HTR-8/SVneo (cell line): ENCODE results near the gene STARD10.
A peak's percentile ranks its signal among the peaks of the same experiment; 100 is the strongest.

ENCODE experiments used
- DNase-seq: peaks from one replicate; pipeline ENCODE4 v3.0.0; 2011; ENCODE audit warnings: low spot score, mixed read lengths; ENCODE audit not compliant: insufficient read length
- FAIRE-seq: peaks from 2 replicates; lab custom pipeline; 2011; peaks lifted over from hg19 to GRCh38; lab: Jason Lieb, UNC

The STARD10 gene

DNA sequence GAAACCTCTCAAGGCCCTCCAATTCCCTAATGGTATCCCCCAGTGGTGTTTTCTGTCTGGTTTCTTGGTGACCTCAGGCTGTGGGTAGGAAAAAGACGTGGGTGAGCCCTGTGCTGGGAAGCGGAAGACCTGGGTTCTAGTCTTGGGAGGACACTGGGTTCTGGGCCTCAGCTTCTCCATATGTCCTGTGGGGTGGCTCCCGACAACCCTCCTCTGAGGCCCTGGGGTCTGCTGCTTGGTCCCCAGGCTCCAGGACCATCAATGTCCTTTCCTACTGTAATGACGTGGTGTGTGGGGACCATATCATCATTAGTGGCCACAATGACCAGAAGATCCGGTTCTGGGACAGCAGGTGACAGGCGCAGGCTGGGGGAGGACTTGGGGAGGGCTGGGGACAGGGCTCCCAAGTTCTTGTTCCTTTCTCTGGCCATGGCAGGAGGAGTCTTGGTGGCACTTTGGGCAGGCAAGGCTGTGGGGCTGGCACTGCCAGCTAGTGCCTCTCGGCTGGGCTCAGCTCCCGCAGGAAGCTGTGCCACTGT, 33.2 kb upstream of the STARD10 start:
- DNase-seq (no peak), FAIRE-seq (no peak)

GRCh38 chr11:72826191-72826941, 32.5 kb upstream of the STARD10 start:
- FAIRE-seq (no peak), DNase-seq (no peak)

- DNase-seq: no peak
- FAIRE-seq: no peak
These were observed 31.8 kb upstream of the STARD10 start for GRCh38 chr11:72825661-72826060.

- no peak for FAIRE-seq
- DNase-seq: no peak
These were observed 31.1 kb upstream of the STARD10 start for GRCh38 chr11:72824811-72825505.

DNA sequence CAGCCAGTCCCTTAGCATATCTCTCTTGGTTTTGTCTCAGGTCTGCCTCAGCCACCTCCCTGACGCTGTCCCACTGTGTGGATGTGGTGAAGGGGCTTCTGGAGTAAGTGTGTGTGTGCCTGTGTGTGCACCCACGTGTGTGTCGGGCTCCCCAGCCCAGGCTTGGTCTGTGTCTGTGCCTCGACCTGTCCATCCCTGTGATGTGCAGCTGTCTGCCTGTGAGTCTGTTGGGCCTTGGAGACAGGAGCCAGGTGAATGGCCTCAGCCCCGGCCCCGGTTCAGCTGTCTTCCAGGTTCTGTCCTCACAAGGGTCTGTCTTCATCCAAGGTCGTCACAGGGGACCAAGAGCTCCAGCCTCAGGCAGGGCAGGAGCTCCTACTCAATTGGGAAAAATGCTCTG, 30.2 kb upstream of the STARD10 start:
- FAIRE-seq: no peak
- DNase-seq: no peak

DNA sequence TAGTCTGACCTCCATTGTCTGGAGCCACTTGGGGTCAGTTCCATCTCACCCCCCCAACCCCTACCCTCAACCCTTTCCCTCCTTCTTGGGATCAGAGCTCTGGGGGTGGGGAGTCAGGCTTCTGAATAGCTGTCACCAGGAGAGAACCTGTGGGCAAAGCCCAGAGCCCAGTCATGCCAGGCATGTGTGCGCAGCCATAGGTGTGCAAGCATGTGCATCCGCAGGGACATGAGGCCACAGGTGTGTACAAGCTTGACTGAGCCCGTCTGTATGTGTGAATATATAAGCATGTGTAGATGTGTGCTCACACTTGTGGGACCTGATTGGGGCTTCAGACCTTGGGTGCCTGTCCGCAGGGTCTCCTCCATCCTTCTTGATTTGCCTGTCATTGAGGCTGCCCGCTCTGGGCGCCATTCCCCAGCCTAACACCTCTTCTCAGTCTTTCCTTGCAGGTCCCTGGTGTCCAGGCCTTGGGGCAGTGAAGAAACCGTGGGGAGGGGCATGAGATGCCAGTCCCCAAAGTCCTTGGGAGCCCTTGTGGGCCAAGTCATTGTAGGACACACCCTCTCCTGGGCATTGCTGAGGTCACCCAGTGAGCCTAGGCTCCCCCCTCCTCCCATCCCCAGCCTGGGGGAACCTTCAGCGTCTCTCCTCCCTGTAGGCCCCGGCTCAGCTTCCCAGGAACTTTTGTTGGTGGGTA, 29.4 kb upstream of the STARD10 start:
- FAIRE-seq: no peak
- no peak for DNase-seq

GRCh38 chr11:72821920-72822799, 28.3 kb upstream of the STARD10 start:
- FAIRE-seq (peak; percentile 60), DNase-seq (no peak)

GRCh38 chr11:72821221-72821919, 27.5 kb upstream of the STARD10 start:
- FAIRE-seq (no peak), DNase-seq (no peak)

GRCh38 chr11:72820439-72821139, 26.7 kb upstream of the STARD10 start:
- DNase-seq (no peak), FAIRE-seq (no peak)

DNA sequence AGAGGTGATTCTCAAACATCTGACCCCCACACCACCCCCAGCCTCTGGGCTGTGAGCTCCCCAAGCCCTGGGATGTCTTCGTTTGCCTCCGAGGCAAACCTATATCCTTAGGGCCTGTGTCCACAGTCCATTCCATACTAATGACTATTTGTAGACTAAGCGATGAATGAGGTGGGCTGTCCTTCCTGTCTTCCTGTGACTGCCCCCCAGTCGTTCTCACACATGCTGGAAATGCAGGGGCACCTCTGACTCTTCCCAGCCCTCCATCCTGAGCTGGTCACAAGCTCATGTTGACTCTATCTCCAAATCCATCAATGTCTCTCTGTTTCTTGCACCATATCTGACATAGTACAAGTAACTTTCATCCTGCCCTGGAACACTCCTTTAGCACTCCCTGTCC, 25.1 kb upstream of the STARD10 start:
- no peak for FAIRE-seq
- no peak for DNase-seq

- FAIRE-seq: no peak
These were observed 24.1 kb upstream of the STARD10 start for GRCh38 chr11:72817966-72818365.

DNA sequence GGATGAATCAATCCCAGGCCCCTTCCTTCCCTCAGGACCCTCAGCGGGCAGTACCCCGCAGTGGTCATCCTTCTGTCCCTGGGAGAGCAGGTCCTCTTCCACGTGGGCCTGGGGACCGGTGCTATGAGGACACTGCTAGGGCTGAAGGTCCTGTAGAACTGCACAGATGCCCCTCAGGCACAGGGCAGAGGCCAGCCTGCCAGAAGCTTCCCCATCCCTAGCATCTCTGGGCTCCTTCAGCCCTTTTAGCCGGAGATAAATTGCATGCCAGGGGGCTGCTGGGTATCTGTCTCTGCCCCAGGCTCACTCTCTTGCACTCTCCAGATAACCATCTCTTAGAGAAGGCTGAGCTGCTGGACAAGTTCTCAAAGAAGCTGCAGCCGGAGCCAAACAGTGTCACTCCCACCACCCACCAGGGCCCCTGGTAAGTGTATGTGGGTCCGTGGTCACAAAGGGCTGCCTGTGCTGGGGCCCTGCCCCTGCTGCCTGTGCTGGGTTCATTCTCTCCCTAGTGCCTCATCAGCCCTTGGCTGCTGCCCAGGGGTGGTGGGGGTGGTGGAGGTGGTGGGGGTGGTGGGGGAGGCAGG, 22.6 kb upstream of the STARD10 start:
- no peak for DNase-seq
- no peak for FAIRE-seq

More at GRCh38 chr11:72817966-72818365, 24.1 kb upstream of the STARD10 start:
- no peak for DNase-seq

DNA sequence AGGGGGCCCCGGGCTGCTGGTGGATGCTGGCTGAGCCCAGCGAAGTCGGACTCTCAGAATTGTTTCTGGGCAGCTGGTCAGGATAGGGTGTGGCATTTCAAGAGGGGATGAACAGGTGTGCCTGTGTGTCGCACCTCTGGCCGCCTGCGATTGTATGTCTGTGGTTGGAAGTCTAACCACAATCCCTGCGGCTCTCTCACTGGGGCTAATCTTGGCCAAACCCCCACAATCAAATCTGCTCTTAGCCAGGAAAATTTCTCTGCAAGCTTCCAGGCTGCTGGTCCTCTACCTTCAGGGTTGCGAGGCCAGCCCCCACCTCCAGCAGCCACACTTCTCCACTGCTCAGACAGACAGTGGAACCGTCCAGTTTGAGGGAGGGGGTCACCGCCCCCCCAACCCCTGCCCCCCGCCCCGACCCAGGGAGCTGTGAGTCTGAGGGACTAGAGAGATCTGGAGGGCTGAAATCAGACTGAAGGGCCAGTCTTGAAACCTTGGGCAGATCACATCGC, 21.3 kb upstream of the STARD10 start:
- no peak for DNase-seq

DNA sequence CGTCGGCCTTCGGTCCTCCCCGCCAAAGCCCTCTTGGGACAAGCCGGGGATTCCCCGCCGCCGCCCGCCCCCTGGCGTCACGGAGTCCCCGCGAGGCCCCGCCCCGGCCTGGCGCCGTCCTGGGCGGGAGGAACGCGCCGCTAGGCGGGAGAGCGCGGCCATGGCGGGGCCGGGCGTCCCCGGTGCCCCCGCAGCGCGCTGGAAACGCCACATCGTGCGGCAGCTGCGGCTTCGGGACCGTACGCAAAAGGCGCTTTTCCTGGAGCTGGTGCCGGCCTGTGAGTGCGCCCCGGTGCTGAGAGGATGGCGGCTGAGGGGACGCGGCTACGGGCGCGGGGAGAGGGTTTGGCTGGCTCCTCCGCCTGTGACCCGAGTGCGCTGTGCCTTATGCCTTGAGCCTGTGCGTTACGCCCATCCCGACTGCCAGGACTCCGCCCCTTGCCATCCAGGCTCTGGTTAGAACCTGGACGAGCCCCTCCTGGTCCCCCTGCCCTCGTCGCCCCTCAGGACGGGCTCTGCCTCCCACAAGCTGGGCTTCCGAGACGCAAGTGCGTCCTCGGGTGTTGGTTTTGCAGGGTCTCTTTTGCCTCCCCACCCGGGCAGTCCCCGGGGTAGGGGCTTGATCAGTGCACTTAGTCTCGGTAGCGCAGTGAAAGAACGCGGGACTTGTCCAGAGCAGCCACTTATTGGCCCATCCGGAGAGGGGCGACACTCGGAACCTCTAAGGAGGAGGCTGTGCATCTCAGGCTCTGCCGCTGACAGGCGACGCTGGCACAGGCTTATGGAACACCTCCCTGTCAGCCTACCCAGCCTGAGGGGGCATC, 20.7 kb upstream of the STARD10 start, which contains the start of gene ATG16L2:
Gene ATG16L2 (plus strand): TSS at position 126 of the 824 bp plus-strand sequence. CDS start 35 bp downstream, at position 161.
- FAIRE-seq: peak; percentile 86

More for the DNA sequence above, 21.3 kb upstream of the STARD10 start:
- FAIRE-seq: no peak

DNA sequence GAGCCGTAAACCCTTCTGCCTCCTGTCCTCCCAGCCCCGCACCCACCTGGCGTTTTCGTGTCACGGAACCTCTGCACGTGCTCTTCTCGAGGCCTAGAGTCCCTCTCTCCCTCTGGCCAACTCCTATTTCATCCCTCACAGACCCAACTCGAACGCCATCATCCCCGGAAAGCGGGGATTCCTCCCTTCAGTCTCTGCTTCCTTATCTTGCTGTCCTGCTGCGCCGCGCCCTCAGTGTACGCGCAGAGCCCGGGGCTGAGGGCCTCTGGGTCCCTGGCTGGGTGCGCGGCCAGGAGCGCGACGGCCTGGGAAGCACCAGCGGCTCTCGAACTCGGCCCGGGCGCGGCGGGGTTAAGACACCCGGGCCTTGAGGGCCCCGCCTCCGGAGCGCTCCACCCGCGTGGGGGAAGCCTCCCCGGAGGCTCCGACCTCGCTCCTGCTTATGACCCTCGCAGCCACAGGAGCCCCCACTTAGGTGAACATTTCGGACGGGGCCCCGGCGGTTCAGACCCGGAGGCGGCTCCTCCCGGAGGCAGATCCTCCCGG, 20.0 kb upstream of the STARD10 start:
- DNase-seq (peak; percentile 83), FAIRE-seq (no peak)

More for the DNA sequence above, 20.7 kb upstream of the STARD10 start, which contains the start of gene ATG16L2:
- peak; percentile 94 for DNase-seq

DNA sequence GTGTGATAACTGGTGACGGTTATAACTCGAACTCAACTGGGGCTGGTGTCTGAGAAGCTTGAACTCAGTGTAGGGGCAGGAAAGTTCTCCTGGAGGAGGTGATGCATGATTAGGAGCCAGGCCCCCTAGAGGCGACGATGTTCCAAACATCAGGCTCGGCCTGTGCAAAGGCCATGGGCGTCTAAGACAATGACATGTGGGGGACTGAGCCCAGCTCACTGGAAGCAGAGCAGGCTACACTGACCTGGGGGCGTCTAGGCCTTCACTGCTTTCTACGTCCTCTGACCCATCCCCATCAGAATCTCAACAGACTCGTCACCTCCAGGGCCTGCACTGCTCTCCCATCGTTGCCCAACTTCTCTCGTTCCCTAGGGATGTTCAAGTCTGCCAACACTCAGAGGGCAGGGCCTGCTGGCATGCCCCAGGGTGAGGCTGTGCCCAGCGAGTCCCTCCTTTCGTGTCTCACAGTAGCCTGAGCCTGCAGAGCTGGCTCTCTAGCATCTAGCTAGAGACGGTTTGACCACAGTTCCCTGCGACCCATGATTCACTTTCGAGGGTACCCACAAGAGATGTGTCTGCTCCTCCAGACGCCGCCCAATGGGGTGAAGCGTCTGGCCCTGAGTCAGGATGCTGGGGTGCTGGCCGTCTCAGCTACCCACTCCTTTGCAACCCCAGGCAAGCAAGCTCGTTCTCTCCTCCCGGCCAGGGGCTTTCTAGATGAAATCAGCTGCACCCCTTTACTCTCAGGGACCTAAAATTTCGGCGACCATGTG, 19.3 kb upstream of the STARD10 start:
- FAIRE-seq (no peak), DNase-seq (peak; percentile 74)
